Measurements from ENCODE around the gene STK17B.
"Not testable (repeated sequence)": the region's sequence is repeated elsewhere in the genome, so short reads cannot be mapped to it uniquely, and the experiment has no call there.

The STK17B gene

DNA sequence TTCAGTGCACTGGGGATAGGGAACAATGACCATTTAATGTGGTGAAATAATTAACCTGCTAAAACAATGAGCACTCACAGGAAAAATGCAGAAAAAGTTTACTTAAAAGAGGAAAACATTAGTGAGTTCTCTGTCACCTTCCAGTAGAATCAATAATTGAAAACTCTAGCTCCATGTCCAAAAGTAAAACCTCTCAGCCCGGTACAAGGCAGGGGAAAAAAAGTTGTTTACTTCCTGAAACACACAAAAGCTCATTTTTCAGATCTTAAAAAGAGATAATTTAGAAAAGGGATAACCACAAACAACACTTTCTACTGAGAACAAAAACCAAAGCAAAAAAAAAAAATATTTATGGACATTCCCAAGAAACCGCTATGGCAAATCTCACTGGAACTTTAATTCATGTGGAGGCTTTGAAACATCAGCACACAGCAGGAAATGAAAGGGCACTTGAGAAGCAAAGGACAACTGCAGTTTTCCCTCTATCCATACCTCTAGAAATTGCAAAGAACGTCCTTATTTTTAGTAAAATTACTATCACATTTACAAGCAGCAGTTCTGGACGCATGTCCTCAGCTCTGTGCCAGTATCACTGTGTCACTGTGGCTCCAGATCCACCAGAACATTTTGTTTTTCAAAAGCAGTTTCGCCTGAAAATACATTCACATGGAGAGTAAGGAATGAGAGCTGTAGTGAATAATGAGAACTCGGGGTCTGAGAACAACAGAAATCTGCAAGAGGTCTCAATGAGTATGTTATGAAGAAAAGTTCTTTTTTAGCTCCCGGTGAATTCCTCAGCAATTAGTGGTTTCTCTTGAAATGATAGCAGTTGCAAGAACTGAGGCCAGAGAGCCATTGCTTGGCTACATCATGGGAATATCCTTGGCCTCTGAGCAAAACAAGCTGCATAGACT, 58.1 kb downstream of the STK17B start:
- no peak for DNase-seq (ENCODE audit: low read depth, low spot score)

- no peak for DNase-seq (ENCODE audit: low read depth, low spot score)
Measured at GRCh38 chr2:196112418-196113034, 58.9 kb downstream of the STK17B start.

GRCh38 chr2:196108604-196109003, 62.8 kb downstream of the STK17B start:
- no peak for DNase-seq (ENCODE audit: low read depth, low spot score)

DNA sequence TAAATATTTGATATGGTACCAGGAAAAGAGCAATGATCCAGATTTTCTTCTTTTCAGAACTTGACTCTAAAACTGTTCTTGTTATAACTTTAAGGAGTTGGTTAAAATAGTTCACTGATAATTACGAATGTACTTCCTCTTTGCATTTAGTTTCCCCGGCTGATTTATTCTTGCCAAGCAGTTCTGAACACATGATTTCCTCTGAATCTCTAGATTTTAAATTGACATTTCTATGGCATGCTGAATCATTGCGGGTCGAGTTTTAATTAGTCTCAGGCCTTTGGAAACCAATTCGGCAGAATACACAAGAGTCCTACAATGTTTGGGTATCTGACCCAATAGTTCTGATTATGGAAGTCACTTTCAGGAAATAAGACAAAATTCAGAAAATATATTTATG, 65.4 kb downstream of the STK17B start:
- no peak for DNase-seq (ENCODE audit: low read depth, low spot score)

DNA sequence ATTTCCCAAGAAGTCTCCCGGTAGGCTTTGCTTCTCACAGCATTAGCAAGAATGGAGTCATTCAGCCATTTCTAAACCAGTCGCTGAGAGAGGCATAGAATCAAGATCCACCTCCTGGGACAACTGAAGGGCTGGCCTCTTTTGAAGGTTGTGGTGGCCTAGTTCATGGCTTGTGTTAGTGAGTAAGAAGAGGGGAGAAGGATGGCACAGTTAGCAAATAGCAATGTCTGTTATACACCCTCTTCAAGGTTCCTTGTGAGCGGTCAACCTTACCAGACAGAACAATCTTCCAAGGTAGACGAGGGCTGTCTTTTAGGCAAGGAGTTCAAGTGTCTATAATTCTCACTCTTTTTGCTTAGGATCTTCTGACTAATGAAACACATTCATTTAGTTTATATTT, 67.3 kb downstream of the STK17B start:
- DNase-seq (ENCODE audit: low read depth, low spot score): no peak

GRCh38 chr2:196103626-196104025, 67.8 kb downstream of the STK17B start:
- no peak for DNase-seq (ENCODE audit: low read depth, low spot score)

- no peak for DNase-seq (ENCODE audit: low read depth, low spot score)
Measured at GRCh38 chr2:196101325-196101991, 69.9 kb downstream of the STK17B start.

DNA sequence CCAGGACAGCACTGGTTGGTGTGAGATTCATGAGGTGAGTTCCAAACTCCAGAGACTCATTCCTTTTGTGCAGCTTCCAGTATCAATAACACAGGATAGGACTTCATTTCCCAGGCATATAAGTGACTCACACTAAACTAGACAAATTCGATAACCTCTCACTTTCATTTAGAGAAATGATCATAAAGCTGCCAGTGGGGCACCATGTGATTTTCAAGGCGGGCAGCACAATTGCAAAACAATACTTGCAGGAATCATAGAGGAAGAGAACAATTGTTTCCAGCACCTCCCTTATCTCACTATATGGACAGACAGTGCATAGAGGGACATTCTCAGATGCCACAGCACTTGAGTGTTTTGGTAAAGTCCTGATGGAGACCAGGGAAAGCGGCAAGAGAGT, 71.5 kb downstream of the STK17B start:
- DNase-seq (ENCODE audit: low read depth, low spot score): no peak

- no peak for DNase-seq (ENCODE audit: low read depth, low spot score)
Measured at GRCh38 chr2:196097864-196098660, 73.3 kb downstream of the STK17B start.

DNA sequence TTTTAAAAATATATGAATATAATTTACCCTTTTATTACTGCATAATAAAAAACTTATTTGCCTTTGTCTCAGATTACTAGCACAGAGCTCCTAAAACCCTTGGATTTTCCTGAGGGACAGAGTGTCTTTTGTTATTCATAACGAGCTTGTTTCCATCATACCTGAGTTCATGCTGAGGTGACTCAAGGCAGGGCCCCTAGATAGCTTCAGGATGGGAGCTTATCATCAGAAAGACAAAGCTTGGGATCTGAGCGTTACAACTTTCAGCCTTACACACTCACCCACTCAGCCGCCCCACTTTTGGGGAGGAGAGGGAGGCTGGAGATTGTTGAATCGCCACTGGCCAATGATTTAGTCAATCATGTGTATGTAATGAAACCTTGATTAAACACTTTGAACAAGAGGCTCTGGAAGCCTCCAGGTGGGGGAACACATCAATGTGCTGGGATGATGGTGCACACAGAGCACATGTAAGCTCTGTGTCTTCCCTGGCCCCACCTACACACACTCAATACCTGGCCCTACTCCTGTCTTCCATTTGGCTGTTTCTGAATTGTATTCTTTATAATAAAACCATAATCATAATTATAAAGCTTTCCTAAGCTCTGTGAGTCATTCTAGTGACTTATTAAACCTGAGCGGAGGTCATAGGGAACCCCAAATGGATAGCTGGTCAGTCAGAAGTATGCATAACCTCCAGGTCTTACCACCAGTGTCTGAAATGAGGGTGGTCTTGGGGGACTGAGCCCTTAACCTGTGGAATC, 74.2 kb downstream of the STK17B start:
- DNase-seq (ENCODE audit: low read depth, low spot score): no peak

GRCh38 chr2:196096264-196096663, 75.1 kb downstream of the STK17B start:
- DNase-seq (ENCODE audit: low read depth, low spot score): no peak

GRCh38 chr2:196089448-196089847, 81.9 kb downstream of the STK17B start:
- DNase-seq (ENCODE audit: low read depth, low spot score): not testable (repeated sequence)

DNA sequence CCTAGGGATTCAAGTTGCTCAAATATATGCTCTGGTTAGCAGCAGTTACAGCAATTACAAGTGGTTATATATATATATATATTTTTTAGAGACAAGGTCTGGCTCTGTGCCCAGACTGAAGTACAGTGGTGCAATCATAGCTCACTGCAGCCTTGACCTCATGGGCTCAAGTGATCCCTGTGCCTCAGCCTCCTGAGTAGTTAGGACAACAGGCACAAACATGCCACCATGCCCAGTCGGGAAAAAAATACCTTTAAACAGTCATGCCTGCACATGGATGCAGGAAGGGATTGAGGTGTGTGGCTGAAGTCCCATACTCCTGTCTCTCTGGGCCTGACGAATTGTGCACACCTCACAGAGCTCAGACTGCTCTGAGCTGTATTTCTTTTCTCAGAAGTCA, 83.2 kb downstream of the STK17B start:
- DNase-seq (ENCODE audit: low read depth, low spot score): no peak

GRCh38 chr2:196086517-196087368, 84.6 kb downstream of the STK17B start:
- DNase-seq (ENCODE audit: low read depth, low spot score): no peak

GRCh38 chr2:196083601-196084000, 87.8 kb downstream of the STK17B start:
- DNase-seq (ENCODE audit: low read depth, low spot score): no peak
